ENCODE data around the gene TSR3.

DNA sequence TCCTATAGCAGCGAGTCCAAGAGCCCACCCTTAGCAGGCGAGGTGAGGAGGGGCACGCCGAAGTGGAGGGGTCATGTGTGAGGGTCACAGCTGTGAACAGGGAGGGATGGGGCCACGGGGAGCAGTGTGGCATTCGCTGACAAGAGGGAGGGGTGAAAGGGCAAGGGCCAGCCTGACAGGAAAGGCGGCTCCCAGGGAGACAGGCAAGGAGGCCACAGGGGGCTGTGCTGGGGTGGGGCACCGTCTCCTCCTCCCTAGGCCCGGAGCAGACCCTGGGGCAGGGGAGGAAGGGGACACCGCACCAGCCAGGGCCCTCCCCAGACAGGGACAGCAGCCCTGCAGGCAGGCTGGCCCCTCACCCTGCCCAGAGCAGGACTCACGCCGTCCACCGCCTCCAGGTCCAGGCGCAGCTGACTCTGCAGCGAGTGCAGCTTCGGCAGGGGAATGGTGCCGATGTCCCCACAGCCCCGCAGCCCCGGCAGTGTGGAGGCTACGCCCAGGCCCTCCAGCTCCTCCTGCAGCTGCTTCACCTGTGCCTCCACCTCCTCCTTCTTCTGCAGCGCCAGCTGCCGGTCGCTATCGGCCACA lies 15.1 kb upstream of the TSR3 start:
- TF ChIP-seq, protein P1, sequence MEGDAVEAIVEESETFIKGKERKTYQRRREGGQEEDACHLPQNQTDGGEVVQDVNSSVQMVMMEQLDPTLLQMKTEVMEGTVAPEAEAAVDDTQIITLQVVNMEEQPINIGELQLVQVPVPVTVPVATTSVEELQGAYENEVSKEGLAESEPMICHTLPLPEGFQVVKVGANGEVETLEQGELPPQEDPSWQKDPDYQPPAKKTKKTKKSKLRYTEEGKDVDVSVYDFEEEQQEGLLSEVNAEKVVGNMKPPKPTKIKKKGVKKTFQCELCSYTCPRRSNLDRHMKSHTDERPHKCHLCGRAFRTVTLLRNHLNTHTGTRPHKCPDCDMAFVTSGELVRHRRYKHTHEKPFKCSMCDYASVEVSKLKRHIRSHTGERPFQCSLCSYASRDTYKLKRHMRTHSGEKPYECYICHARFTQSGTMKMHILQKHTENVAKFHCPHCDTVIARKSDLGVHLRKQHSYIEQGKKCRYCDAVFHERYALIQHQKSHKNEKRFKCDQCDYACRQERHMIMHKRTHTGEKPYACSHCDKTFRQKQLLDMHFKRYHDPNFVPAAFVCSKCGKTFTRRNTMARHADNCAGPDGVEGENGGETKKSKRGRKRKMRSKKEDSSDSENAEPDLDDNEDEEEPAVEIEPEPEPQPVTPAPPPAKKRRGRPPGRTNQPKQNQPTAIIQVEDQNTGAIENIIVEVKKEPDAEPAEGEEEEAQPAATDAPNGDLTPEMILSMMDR (IDR thresholded peaks at IDR 0.05 in 8 of 11, conservative IDR thresholded peaks at IDR 0.05 in 3 of 11), result no peak
- no peak for TF ChIP-seq POLR2A (IDR thresholded peaks at IDR 0.05)

All from spleen (tissue), 7 donors.